ENCODE data around the gene FAM47E. TPM values are rescaled to one million over a fixed set of nuclear protein-coding genes. Genes with fewer than 3 reads are reported as not detected.

The FAM47E gene
- total and polyA plus RNA-seq, 2 of the 8 experiments (the other 6 are each of a cell fraction or from before 2014, with no cell fraction given), result 1.3 to 1.4 TPM

GRCh38 chr4:76276813-76277212 lies 25.3 kb downstream of the FAM47E start:
- H3K14ac ChIP-seq (ENCODE audit: insufficient read length), result no peak overlapping the region
- no peak overlapping the region for H2BK15ac ChIP-seq (ENCODE audit: low read length)
- no peak overlapping the region for H2BK5ac ChIP-seq (ENCODE audit: low read depth, low read length)
- no peak overlapping the region; a peak in 1 of 7 replicates for H3K9ac ChIP-seq (replicated peaks in 1 of 4; ENCODE audit: extremely low read depth in 1 of 4, low read depth in 3 of 4, low read length in 3 of 4)
- no peaks in the 10 kb centered on the region for H3K36me3 ChIP-seq (ENCODE audit: control insufficient read depth in 2 of 4, insufficient read depth in 4 of 4, low read length in 3 of 4)
- ChIA-PET POLR2A (ENCODE audit: partially characterized antibody) (interaction anchor here (0.6 kb wide), 1 partner anchor 181 kb away, joined by 4 read pairs; no protein-coding TSS in a partner anchor), CTCF (ENCODE audit: partially characterized antibody) (interaction anchor here (1.8 to 2.6 kb wide), 2 partner anchors 18 to 30 kb away, joined by 4 to 14 read pairs; partner anchors contain the start of gene STBD1)
- no peaks in the 10 kb centered on the region for H3K9me3 ChIP-seq (ENCODE audit: insufficient read depth in 2 of 2, low read depth in 1 of 2, low read length in 1 of 2)
- no peaks in the 10 kb centered on the region; the same call in 1 of the 2 replicates for H3K23me2 ChIP-seq (ENCODE audit: low read depth, low read length)
- H3K27me3 ChIP-seq (replicated peaks in 1 of 4; ENCODE audit: control insufficient read depth in 3 of 4, extremely low read depth in 1 of 4, insufficient read depth in 3 of 4, low read length in 3 of 4), result peaks cover 0 to 1% (median 0%) of the 10 kb centered on the region in 4 experiments; a peak in 1 of 7 replicates
- H4K91ac ChIP-seq (replicated peaks; ENCODE audit: insufficient read length, low read length), result no peak overlapping the region
- FAIRE-seq (no peak), DNase-seq (ENCODE audit: low read depth in 1 of 2, low spot score in 2 of 2) (no peak)
- no peak overlapping the region for H3K18ac ChIP-seq (ENCODE audit: extremely low read depth, low read length)
- H4K5ac ChIP-seq (ENCODE audit: insufficient read length, low read depth, low read length), result no peak overlapping the region
- H3K4me3 ChIP-seq (ENCODE audit: extremely low read depth in 1 of 4, insufficient read depth in 2 of 4, low read depth in 3 of 4, low read length in 4 of 4), result no peak overlapping the region
- no peaks in the 10 kb centered on the region for H3K79me2 ChIP-seq (ENCODE audit: control insufficient read depth in 1 of 2, insufficient read depth in 2 of 2, low read length in 2 of 2)
- H2BK20ac ChIP-seq (ENCODE audit: low read length), result no peak overlapping the region
- H4K20me1 ChIP-seq (replicated peaks in 1 of 2; ENCODE audit: control insufficient read depth in 1 of 2, insufficient read depth in 2 of 2, low read length in 2 of 2), result no peaks in the 10 kb centered on the region
- H2BK12ac ChIP-seq (ENCODE audit: low read depth, low read length), result no peak overlapping the region
- H2AK5ac ChIP-seq (ENCODE audit: low read depth, low read length), result no peak overlapping the region
- no peak overlapping the region for H2BK120ac ChIP-seq (replicated peaks; ENCODE audit: low read depth, low read length)
- H3K23ac ChIP-seq (ENCODE audit: insufficient read length), result no peak overlapping the region
- H3K4ac ChIP-seq (replicated peaks; ENCODE audit: insufficient read length, low read depth, low read length), result no peak overlapping the region
- H3K27ac ChIP-seq (ENCODE audit: low read depth, low read length), result no peak overlapping the region
- H3K56ac ChIP-seq (replicated peaks; ENCODE audit: insufficient read length, low read depth, low read length), result no peak overlapping the region
- no peaks in the 10 kb centered on the region for H3K79me1 ChIP-seq (ENCODE audit: low read depth, low read length)
- H3K4me2 ChIP-seq (ENCODE audit: insufficient read depth in 1 of 2, low read depth in 2 of 2, low read length in 2 of 2), result no peak overlapping the region
- no peak overlapping the region for H4K8ac ChIP-seq (ENCODE audit: extremely low read depth, insufficient read depth, low read length)
- no peaks in the 10 kb centered on the region; a peak in 1 of 7 replicates for H3K4me1 ChIP-seq (replicated peaks in 1 of 4; ENCODE audit: control insufficient read depth in 3 of 4, insufficient read depth in 4 of 4, low read length in 3 of 4)
- 92% methylated on average over 9 of the region's 9 CpGs; no CpG with 5 or more reads in 1 of the 2 experiments for WGBS, 2 experiments (ENCODE audit: extremely low coverage in 1 of 2, insufficient coverage in 1 of 2, insufficient read length in 1 of 2, insufficient replicate concordance in 2 of 2, low coverage in 1 of 2, low lambda C conversion rate in 2 of 2, missing lambda C conversion rate in 1 of 2)
- no peak overlapping the region for H2AFZ ChIP-seq (ENCODE audit: low read length)
- TF ChIP-seq RNF2 (IDR thresholded peaks at IDR 0.05; ENCODE audit: borderline replicate concordance, low read depth, low read length, missing control alignments, poor library complexity, severe bottlenecking) (no peak), SRF (IDR thresholded peaks at IDR 0.05; ENCODE audit: low read depth, low read length) (no peak), CTCF (IDR thresholded peaks at IDR 0.05; ENCODE audit: control extremely low read depth in 1 of 3, insufficient read depth in 1 of 3, low read depth in 1 of 3, low read length in 3 of 3) (no peak), JUN (IDR thresholded peaks at IDR 0.05; ENCODE audit: low read depth, low read length) (no peak), KDM5A (IDR thresholded peaks at IDR 0.05; ENCODE audit: low read length) (no peak), ZNF274 (IDR thresholded peaks at IDR 0.05; ENCODE audit: borderline replicate concordance, extremely low read depth, low read length) (no peak), JUND (IDR thresholded peaks at IDR 0.05; ENCODE audit: low read length) (no peak), POLR2AphosphoS5 (IDR thresholded peaks at IDR 0.05; ENCODE audit: low read depth, low read length) (no peak), CEBPB (IDR thresholded peaks at IDR 0.05; ENCODE audit: low read depth, low read length) (no peak)
- TF ChIP-seq, protein P1, sequence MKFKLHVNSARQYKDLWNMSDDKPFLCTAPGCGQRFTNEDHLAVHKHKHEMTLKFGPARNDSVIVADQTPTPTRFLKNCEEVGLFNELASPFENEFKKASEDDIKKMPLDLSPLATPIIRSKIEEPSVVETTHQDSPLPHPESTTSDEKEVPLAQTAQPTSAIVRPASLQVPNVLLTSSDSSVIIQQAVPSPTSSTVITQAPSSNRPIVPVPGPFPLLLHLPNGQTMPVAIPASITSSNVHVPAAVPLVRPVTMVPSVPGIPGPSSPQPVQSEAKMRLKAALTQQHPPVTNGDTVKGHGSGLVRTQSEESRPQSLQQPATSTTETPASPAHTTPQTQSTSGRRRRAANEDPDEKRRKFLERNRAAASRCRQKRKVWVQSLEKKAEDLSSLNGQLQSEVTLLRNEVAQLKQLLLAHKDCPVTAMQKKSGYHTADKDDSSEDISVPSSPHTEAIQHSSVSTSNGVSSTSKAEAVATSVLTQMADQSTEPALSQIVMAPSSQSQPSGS (IDR thresholded peaks at IDR 0.05; ENCODE audit: low read length), result no peak

All from H1 (cell line).